A549 treated with Mapracorat at 1 μM for 4 hours (cell line): Measurements from ENCODE around the gene MARCHF4. TPM values are rescaled to one million over a fixed set of nuclear protein-coding genes. Genes with fewer than 3 reads are reported as not detected.

Experiments used
- total RNA-seq: library from RNA; stranded (reverse); fragments of 200-300 nt; extraction: Qiagen RNA extraction; gene quantifications from 5 replicates; pipeline ENCODE4 v1.2.3, GENCODE V29; 2022

Gene MARCHF4, protein sequence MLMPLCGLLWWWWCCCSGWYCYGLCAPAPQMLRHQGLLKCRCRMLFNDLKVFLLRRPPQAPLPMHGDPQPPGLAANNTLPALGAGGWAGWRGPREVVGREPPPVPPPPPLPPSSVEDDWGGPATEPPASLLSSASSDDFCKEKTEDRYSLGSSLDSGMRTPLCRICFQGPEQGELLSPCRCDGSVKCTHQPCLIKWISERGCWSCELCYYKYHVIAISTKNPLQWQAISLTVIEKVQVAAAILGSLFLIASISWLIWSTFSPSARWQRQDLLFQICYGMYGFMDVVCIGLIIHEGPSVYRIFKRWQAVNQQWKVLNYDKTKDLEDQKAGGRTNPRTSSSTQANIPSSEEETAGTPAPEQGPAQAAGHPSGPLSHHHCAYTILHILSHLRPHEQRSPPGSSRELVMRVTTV
- total RNA-seq, result 27.4 to 34.5 TPM (median 32.4 TPM) in 5 replicates

DNA sequence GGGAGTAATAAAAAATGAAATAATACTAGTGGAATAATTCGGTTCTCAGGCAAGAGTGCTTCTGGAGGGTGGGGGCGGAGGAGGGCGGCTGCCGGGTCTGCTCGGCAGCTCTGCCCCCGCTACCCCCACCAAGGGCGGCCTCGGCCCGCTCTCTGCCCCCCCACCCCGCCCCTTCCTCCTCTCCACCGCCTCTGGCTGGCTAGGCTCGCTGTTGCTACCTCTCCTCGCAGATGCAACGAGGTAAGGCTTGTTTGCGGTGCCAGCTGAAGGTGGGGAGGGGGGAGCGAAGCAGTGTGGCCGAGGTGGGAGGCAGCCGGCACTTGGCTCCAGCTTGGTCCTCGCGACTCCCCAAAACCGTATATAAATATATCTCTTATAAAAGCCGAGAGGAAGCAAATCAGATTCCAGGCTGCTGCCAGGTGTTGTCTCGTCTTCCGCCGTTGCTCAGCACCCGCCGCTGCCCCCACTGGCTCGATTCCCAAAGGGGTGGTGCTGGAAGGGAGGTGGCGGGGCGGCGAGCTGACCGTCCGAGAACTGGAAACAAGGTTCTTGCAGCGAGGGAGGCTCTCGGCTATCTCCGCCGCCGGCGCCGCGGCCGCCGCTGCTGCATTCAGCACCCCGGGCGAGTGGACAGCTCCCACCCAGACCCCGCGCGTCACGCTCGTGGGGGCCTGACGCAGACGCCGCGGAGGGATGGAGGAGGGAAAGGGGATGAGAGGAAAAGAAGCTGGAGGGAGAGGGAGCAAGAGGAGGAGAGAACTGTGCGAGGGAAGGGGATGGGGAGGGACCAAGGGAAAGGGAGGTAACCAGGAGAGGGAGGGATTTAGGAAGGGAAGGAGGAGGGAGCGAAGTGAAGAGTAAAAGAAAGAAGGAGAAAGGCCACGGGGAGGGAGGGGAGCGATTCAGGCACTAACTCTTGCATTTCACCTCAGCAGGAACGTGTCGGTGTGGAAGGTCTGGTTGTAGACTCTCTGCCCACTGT is at the start of gene MARCHF4:
Gene MARCHF4 (minus strand): TSS at position 763 of the 982 bp plus-strand sequence. CDS start 2,223 bp downstream, outside the sequence.

DNA sequence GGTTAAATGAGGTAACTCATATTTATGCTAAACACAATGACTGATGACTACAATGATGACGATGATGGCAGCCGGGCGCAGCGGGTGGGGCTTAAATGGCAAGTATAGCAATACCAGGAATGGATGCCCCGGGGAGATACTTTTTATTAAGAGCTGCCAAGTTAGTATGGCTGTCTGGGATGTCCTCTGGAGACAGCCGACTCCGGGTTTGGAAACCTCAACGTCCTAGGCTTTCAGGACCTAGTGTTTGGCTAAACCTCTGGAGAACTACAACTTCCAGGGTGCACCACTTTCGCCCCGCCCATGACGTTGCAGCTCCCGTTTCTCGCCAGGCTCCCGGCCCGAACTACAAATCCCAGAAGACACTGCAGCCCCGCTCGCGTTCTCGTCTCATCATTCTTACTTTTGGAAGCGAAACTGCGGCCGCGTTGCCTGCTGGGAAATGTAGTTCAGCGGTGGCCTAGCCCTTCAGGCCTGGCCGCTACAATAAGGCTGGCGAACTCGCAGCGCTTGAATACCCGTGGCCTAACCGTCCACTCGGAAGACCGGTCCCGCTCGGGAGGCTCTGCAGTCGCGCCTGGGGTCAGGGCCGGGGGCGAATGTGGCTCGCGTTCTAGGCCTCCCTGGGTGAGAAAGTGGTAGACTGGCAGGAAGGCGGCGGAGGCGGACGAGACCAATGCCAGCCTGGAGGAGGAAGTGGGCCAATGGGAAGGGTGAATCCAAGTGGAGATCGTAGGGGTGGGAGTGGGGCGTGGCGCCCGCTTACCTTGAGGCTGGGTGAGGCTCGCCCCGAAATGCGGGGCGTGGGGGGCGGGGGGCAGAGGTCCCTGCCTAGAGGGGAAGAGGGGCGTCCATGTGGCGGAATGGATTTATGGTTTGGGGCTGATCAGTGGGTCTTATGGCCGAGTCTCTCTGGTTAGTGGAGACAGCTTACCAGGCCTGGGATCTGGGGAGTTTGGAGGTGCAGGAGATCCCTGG is 40.0 kb upstream of the MARCHF4 start, which contains the start of gene SMARCAL1:
Gene SMARCAL1 (plus strand): TSS at position 463 of the 978 bp plus-strand sequence. CDS start 2,221 bp downstream, outside the sequence.

Other genes with a start within 250 kb of the MARCHF4 start
- gene SMARCAL1, start 40.0 kb upstream of the MARCHF4 start, total RNA-seq, result 13.2 to 15.3 TPM (median 14.4 TPM) in 5 replicates
- gene RPL37A, start 126.4 kb upstream of the MARCHF4 start, total RNA-seq, result 4,919 to 5,349 TPM (median 4,978 TPM) in 5 replicates